Mesothelial cell of epicardium (in vitro differentiated cells): ENCODE data around the gene CCT8L2. TPM values are rescaled to one million over a fixed set of nuclear protein-coding genes. Genes with fewer than 3 reads are reported as not detected.
"Not testable (repeated sequence)": the region's sequence is repeated elsewhere in the genome, so short reads cannot be mapped to it uniquely, and the experiment has no call there.

Experiments used
- DNase-seq, 2 experiments: peaks; one replicate each; pipeline ENCODE4 v3.0.0; 2021; ENCODE audit warnings: low spot score in 2 of 2; ENCODE audit not compliant: unreplicated experiment in 2 of 2
- H3K27ac Mint-ChIP-seq: 2 replicates; pipeline ENCODE4 v1.8.0; 2021; ENCODE audit warnings: mixed read lengths
- H3K27me3 Mint-ChIP-seq: 2 replicates; pipeline ENCODE4 v1.8.0; 2021; ENCODE audit warnings: low read depth, mixed read lengths
- H3K36me3 Mint-ChIP-seq: 2 replicates; pipeline ENCODE4 v1.8.0; 2021; ENCODE audit warnings: mixed read lengths
- H3K4me1 Mint-ChIP-seq: 2 replicates; pipeline ENCODE4 v1.8.0; 2021; ENCODE audit warnings: mixed read lengths
- H3K4me3 Mint-ChIP-seq: 2 replicates; pipeline ENCODE4 v1.8.0; 2021; ENCODE audit warnings: mild to moderate bottlenecking, moderate library complexity, mixed read lengths
- H3K9me3 Mint-ChIP-seq: 2 replicates; pipeline ENCODE4 v1.8.0; 2021; ENCODE audit warnings: mixed read lengths
- CTCF ChIP-seq: fragments of 200-600 bp; sonication (generic); IDR thresholded peaks from one replicate; pipeline ENCODE4 v1.5.0; 2021; ENCODE audit warnings: antibody characterized with exemption; ENCODE audit not compliant: unreplicated experiment
- total RNA-seq: library from RNA; stranded (reverse); gene quantifications from 3 replicates; pipeline ENCODE4 v1.2.1, GENCODE V29; 2021

CCT8L2 gene
- total RNA-seq = not detected in 3 replicates

- H3K4me3 Mint-ChIP-seq, DNase-seq, H3K36me3 Mint-ChIP-seq, H3K27me3 Mint-ChIP-seq, H3K27ac Mint-ChIP-seq, H3K4me1 Mint-ChIP-seq: not testable (repeated sequence)
- H3K9me3 Mint-ChIP-seq = peaks cover 34% of the 10 kb centered on the region
These were observed at the start of gene CCT8L2 for GRCh38 chr22:16592710-16593109. Gene CCT8L2 (minus strand): TSS chr22:16592810. CDS start chr22:16592550, 260 bp downstream.

GRCh38 chr22:16635442-16635841 is 42.8 kb upstream of the CCT8L2 start:
- H3K27me3 Mint-ChIP-seq, DNase-seq, H3K4me3 Mint-ChIP-seq, H3K36me3 Mint-ChIP-seq, H3K4me1 Mint-ChIP-seq, H3K27ac Mint-ChIP-seq: not testable (repeated sequence)
- H3K9me3 Mint-ChIP-seq = peaks cover 33% of the 10 kb centered on the region

- DNase-seq, H3K27me3 Mint-ChIP-seq, H3K4me1 Mint-ChIP-seq, H3K4me3 Mint-ChIP-seq, H3K27ac Mint-ChIP-seq, H3K36me3 Mint-ChIP-seq: not testable (repeated sequence)
- peaks cover 26% of the 10 kb centered on the region for H3K9me3 Mint-ChIP-seq
These were observed 41.5 kb upstream of the CCT8L2 start for GRCh38 chr22:16634092-16634491.

GRCh38 chr22:16628476-16628875 is 35.9 kb upstream of the CCT8L2 start:
- H3K27ac Mint-ChIP-seq, DNase-seq, H3K4me3 Mint-ChIP-seq, H3K36me3 Mint-ChIP-seq, H3K4me1 Mint-ChIP-seq, H3K27me3 Mint-ChIP-seq: not testable (repeated sequence)
- H3K9me3 Mint-ChIP-seq = peaks cover 30% of the 10 kb centered on the region

- H3K36me3 Mint-ChIP-seq, H3K27ac Mint-ChIP-seq, DNase-seq, H3K27me3 Mint-ChIP-seq, H3K4me1 Mint-ChIP-seq, H3K4me3 Mint-ChIP-seq: not testable (repeated sequence)
- peaks cover 36% of the 10 kb centered on the region for H3K9me3 Mint-ChIP-seq
These were observed 32.4 kb upstream of the CCT8L2 start for GRCh38 chr22:16625018-16625417.

- H3K9me3 Mint-ChIP-seq = peaks cover 36% of the 10 kb centered on the region
These were observed 31.0 kb upstream of the CCT8L2 start for GRCh38 chr22:16623595-16623994.

GRCh38 chr22:16617516-16617915 is 24.9 kb upstream of the CCT8L2 start:
- not testable (repeated sequence) for H3K27ac Mint-ChIP-seq, DNase-seq, H3K27me3 Mint-ChIP-seq, H3K4me3 Mint-ChIP-seq, H3K4me1 Mint-ChIP-seq, H3K36me3 Mint-ChIP-seq
- H3K9me3 Mint-ChIP-seq = peaks cover 48% of the 10 kb centered on the region

More at GRCh38 chr22:16623595-16623994, 31.0 kb upstream of the CCT8L2 start:
- H3K27ac Mint-ChIP-seq, H3K27me3 Mint-ChIP-seq, H3K36me3 Mint-ChIP-seq, H3K4me3 Mint-ChIP-seq, DNase-seq, H3K4me1 Mint-ChIP-seq: not testable (repeated sequence)

GRCh38 chr22:16616390-16616938 is 23.9 kb upstream of the CCT8L2 start:
- peaks cover 52% of the 10 kb centered on the region for H3K9me3 Mint-ChIP-seq
- H3K27me3 Mint-ChIP-seq, H3K4me3 Mint-ChIP-seq, H3K27ac Mint-ChIP-seq, H3K36me3 Mint-ChIP-seq, H3K4me1 Mint-ChIP-seq, DNase-seq: not testable (repeated sequence)

- H3K4me3 Mint-ChIP-seq, DNase-seq, H3K27ac Mint-ChIP-seq, H3K36me3 Mint-ChIP-seq, H3K4me1 Mint-ChIP-seq, H3K27me3 Mint-ChIP-seq: not testable (repeated sequence)
- peaks cover 58% of the 10 kb centered on the region for H3K9me3 Mint-ChIP-seq
These were observed 23.1 kb upstream of the CCT8L2 start for GRCh38 chr22:16615606-16616245.

- no peak for DNase-seq
- no peak overlapping the region for H3K4me3 Mint-ChIP-seq
- H3K27ac Mint-ChIP-seq = no peak overlapping the region
- H3K27me3 Mint-ChIP-seq = no peaks in the 10 kb centered on the region
- H3K36me3 Mint-ChIP-seq = peaks cover 6% of the 10 kb centered on the region
- no peaks in the 10 kb centered on the region for H3K4me1 Mint-ChIP-seq
- H3K9me3 Mint-ChIP-seq = peaks cover 45% of the 10 kb centered on the region
- TF ChIP-seq CTCF = no peak
These were observed 17.1 kb upstream of the CCT8L2 start for GRCh38 chr22:16609548-16610261.
